Smooth muscle cell (in vitro differentiated cells): Measurements from ENCODE around the gene ZNF746. TPM values are rescaled to one million over a fixed set of nuclear protein-coding genes. Genes with fewer than 3 reads are reported as not detected.

ENCODE experiments used
- polyA plus RNA-seq: library from polyadenylated mRNA; unstranded; fragments of >200 nt; fragmentation: Nextera tagmentation; extraction: Ambion mirVana; gene quantifications from 2 replicates; pipeline ENCODE4 v1.2.1, GENCODE V29; 2016
- total RNA-seq: library from RNA; depleted of rRNA; stranded (reverse); fragments of >200 nt; gene quantifications from 2 replicates; pipeline ENCODE4 v1.2.3, GENCODE V29; 2014

Gene ZNF746
- total and polyA plus RNA-seq, 2 experiments from 2014 or later = 14.2 to 17.2 TPM

Other genes with a start within 250 kb of the ZNF746 start
- gene ZNF783, start 235.6 kb downstream of the ZNF746 start, total RNA-seq = 7.2 and 9.8 TPM in 2 replicates
- gene ZNF783, start 235.6 kb downstream of the ZNF746 start, polyA plus RNA-seq = 8.1 and 9.5 TPM in 2 replicates
- 4.9 and 7.8 TPM in 2 replicates for gene ZNF777, start 36.7 kb downstream of the ZNF746 start, total RNA-seq
- 13.0 and 14.9 TPM in 2 replicates for gene ZNF777, start 36.7 kb downstream of the ZNF746 start, polyA plus RNA-seq